NCI-H128 (cell line): Measurements from ENCODE around the gene USB1.

Experiments
- DNase-seq: peaks from one replicate; lab custom pipeline; 2025; ENCODE audit not compliant: unreplicated experiment; lab: John Stamatoyannopoulos, UW

The USB1 gene

GRCh38 chr16:58046054-58046881 is 45.1 kb downstream of the USB1 start:
- DNase-seq = no peak

- DNase-seq = no peak
Measured at GRCh38 chr16:58046936-58047335, 45.7 kb downstream of the USB1 start.

DNA sequence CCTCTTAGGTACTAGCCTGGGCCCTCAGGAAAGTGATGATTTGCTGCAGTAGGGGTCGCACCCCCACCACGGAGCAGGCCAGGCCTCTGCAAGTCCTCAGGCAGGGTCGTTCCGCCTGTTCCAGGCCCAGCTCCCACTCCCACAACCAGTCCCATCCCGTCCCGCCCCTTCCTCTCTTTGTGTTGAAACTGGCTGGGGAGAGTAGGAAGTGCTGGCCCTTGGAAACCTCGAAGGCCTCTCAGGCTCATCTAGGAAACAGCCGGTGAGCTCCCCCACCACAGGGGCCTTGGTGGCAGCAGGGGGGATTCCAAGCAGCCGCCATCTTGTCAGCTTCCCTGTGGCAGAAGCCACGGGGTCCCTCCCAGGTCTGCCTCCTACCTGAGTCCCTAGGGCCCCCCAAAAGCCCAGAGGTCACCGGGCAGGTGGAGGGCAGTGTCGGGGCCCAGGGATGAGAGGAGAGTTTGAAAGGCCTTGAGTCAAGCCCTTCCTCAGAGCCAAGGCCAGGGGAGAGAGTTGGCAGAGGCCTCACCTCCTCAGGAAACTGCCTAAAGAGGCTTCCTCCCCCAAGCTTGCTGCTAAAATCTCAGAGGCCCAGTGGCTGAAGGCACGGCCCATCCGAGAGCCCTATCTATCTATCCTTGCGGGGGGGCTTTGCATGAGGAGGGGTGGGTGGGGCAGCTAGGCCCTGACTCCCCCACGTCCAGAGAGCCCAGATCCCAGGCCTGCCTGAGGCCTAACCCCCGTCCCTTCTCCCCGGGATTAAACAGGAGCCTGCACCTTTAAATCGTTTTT is 46.5 kb downstream of the USB1 start:
- DNase-seq = no peak

- DNase-seq = no peak
Measured at GRCh38 chr16:58048494-58049231, 47.5 kb downstream of the USB1 start.

GRCh38 chr16:58049232-58050185 is 48.3 kb downstream of the USB1 start:
- DNase-seq = no peak

GRCh38 chr16:58051296-58051695 is 50.1 kb downstream of the USB1 start:
- no peak for DNase-seq

DNA sequence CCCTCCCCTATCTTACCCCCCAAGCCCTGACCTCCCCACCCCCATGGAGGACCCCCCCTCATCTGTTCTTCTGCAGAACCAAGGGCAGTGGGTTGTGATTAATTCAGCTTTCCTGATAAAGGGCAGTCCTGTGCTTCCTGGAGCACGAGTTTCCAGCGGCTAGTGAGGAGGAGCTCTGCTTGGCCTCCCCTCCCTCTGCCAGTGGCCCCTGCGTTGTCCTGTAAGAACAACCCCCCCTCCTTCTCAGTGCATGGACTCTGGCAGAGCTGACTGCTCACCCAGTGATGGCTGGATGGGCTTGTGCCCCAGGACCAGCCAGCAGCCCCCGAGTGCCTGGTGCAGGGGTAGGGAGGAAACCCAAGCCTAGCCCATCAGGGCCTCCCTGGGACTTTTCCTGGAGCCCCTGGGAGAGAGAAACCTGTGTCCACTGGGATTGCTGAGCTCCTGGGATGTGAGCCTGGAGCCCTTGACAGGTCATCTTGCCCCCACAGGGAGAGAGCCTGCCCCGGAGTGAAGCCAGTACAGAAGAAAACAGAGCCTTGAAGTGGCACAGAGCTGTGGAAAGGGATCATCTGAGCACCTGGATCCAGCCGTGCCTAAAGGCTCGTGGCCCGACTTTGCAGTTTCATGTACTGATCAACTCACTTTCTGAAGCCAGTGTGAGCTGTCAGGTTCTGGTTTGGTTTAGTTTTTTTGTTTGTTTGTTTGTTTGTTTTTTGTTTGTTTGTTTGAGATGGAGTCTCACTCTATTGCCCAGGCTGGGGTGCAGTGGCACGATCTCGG is 50.8 kb downstream of the USB1 start:
- no peak for DNase-seq

GRCh38 chr16:58053682-58054005 is 52.4 kb downstream of the USB1 start:
- DNase-seq = no peak

GRCh38 chr16:58054289-58054688 is 53.1 kb downstream of the USB1 start:
- no peak for DNase-seq

- no peak for DNase-seq
Measured at GRCh38 chr16:58056580-58056979, 55.4 kb downstream of the USB1 start.

DNA sequence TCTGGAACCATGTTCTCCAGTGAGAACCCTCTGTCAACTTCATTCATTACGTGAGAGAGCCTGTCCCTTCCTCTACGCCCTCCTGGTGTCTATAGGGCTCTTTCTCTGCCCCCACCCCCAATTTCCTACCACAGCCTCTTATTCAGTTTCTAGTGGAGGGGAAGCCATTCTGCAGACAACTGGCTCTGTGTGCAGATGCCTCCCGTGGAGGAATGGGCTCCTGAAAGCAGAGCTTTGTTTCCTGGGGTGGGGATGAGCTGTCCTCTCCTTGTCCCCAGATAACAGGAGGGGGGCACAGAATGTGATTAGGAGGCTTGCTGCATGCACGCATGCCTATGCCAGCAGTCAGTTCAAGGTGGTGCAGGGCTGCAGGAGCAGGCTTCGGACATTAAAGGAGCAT is 55.9 kb downstream of the USB1 start:
- no peak for DNase-seq

- no peak for DNase-seq
Measured at GRCh38 chr16:58057784-58058183, 56.6 kb downstream of the USB1 start.

DNA sequence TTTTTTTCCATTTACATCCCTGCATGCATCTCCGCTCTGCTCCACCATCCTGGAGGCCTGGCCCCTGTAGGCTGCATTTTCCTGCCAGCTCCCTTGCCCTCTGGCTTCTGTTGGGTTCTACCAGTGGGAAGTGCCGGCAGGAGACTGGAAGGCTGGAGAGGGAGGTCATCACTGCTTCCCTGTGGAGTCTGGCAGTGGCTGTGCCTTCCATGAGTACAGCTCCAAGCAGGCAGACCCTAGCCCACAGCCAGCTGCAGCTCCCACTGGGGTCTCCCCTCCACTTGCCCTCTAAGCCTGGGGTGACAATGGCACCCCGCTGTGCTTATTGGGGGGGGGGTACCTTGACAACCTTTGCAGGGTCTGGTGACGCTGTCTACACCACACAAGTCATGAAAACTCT is 61.6 kb downstream of the USB1 start:
- no peak for DNase-seq

DNA sequence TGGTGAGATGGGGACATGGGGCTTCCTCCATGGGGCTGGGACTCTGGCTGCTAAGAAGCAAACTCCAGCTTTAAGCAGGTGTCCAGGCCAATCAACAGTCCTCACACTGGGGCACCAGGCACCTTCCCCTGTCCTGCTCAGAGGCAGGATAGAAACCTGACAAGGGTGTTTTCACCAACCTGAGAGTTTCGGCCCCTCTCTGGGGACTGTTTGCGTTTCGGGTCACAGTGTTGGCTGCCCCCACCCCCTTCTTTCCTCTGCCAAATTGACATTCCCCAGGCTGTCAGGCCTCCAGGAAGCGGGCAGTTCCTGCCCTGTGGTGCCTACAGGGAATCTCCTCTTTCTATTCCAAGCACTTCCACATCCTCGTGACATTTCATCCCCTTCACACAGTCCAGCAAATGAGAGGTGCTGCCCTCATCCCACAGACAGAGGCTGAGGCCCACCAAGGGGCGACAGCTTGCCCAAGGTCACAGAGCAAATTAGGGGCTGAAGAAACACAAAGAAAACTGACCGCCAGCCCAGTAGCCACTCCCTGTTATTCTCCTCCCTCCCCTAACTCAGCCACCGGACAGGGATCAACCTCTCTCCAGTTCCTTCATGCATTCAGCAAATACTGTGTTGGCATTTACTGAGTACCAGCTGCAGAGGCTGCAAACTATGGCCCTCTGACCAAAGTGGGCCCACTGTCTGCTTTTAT is 62.3 kb downstream of the USB1 start:
- DNase-seq = no peak

DNA sequence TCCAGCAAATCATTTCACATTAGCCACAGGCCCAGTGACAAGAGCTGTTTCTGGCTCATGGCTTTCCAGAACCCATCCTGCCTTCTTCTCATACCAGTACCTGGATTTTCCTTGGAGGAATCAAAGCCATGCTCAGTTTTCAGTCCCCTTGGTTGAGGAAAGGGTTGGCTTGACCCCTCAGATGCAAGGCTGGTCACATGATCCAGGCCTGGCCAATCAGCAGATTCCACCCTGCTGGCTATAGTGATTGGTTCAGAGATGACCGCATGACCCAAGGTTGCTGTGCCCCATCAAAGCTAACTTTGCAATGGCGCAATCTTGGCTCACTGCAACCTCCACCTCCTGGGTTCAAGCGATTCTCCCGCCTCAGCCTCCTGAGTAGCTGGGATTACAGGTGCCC is 69.4 kb downstream of the USB1 start:
- no peak for DNase-seq
